ENCODE data around the gene SNIP1. TPM values are rescaled to one million over a fixed set of nuclear protein-coding genes. Genes with fewer than 3 reads are reported as not detected.

The SNIP1 gene
- total RNA-seq, 2 donors from 2014 or later = 20.2 TPM

DNA sequence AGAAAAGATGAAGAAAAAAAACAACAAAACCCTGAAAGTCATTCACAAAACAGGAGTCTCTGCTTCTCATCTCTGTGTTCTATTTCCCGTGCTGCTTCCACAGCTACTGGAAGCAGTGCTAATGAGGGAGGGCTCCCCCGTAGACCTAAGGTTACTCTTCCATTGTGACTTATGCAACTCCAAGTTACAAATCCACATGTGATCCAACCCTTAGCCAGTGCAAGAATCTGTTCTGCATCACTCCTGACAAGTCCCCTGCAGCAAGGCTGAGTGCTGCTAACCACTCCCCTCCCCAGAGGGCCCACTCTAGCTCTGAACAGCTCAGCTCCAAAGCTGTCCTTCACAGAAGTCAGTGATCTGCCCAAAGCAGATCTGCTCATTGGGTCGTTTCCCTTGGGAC, 12.9 kb upstream of the SNIP1 start:
- Mint-ChIP-seq H3K27ac (no peak overlapping the region), H3K36me3 (ENCODE audit: low read depth) (peaks cover 63% of the 10 kb centered on the region), H3K9me3 (no peaks in the 10 kb centered on the region), H3K27me3 (ENCODE audit: insufficient read depth) (no peaks in the 10 kb centered on the region), H3K4me3 (no peak overlapping the region), H3K4me1 (no peaks in the 10 kb centered on the region)
- DNase-seq = no peak
- H3K36me3 ChIP-seq (ENCODE audit: control insufficient read depth, insufficient read depth, low read length) = peaks cover 79% of the 10 kb centered on the region
- no peaks in the 10 kb centered on the region for H3K4me1 ChIP-seq (ENCODE audit: control insufficient read depth, insufficient read depth, low read length)
- no peaks in the 10 kb centered on the region for H3K9me3 ChIP-seq (ENCODE audit: control insufficient read depth, low read length)
- TF ChIP-seq, protein P1, sequence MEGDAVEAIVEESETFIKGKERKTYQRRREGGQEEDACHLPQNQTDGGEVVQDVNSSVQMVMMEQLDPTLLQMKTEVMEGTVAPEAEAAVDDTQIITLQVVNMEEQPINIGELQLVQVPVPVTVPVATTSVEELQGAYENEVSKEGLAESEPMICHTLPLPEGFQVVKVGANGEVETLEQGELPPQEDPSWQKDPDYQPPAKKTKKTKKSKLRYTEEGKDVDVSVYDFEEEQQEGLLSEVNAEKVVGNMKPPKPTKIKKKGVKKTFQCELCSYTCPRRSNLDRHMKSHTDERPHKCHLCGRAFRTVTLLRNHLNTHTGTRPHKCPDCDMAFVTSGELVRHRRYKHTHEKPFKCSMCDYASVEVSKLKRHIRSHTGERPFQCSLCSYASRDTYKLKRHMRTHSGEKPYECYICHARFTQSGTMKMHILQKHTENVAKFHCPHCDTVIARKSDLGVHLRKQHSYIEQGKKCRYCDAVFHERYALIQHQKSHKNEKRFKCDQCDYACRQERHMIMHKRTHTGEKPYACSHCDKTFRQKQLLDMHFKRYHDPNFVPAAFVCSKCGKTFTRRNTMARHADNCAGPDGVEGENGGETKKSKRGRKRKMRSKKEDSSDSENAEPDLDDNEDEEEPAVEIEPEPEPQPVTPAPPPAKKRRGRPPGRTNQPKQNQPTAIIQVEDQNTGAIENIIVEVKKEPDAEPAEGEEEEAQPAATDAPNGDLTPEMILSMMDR (conservative IDR thresholded peaks at IDR 0.05) = no peak
- no peaks in the 10 kb centered on the region for H3K27me3 ChIP-seq (ENCODE audit: control insufficient read depth, insufficient read depth, low read length, poor library complexity, severe bottlenecking)
- no peak overlapping the region for H3K4me3 ChIP-seq (ENCODE audit: low read length)
- H3K9ac ChIP-seq (ENCODE audit: extremely low read depth, low read length, poor library complexity, severe bottlenecking) = no peak overlapping the region
- H3K27ac ChIP-seq (ENCODE audit: low read depth, low read length) = no peak overlapping the region
- 94 to 100% methylated on average over 3 of the region's 3 CpGs for whole genome bisulfite sequencing, 2 experiments (ENCODE audit: insufficient coverage in 1 of 2, insufficient read length in 1 of 2)

DNA sequence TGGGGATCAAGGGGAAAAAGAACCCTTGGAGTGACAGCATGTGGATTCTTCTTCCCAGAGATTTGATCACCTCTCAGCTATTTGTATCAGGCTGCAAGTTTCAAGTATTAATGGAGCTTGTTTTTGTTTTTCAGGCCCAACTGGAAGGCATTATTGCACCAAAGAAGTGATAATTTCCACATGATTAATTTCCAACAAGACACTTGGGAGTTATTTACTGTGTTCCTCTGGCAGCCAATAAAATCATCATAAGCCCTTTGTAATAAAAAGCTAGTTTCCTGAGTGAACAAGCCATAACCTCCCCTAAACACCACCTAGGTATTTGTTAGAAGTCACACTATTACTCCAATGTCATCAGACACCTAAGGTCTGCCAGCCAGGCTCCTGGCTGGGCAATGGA, 10.8 kb upstream of the SNIP1 start:
- H3K9me3 ChIP-seq (ENCODE audit: control insufficient read depth, low read length) = no peaks in the 10 kb centered on the region
- H3K4me1 ChIP-seq (ENCODE audit: control insufficient read depth, insufficient read depth, low read length) = no peaks in the 10 kb centered on the region
- H3K9ac ChIP-seq (ENCODE audit: extremely low read depth, low read length, poor library complexity, severe bottlenecking) = no peak overlapping the region
- TF ChIP-seq, protein P1 (conservative IDR thresholded peaks at IDR 0.05) = no peak
- no peak overlapping the region for H3K4me3 ChIP-seq (ENCODE audit: low read length)
- no peaks in the 10 kb centered on the region for H3K27me3 Mint-ChIP-seq (ENCODE audit: insufficient read depth)
- H3K27me3 ChIP-seq (ENCODE audit: control insufficient read depth, insufficient read depth, low read length, poor library complexity, severe bottlenecking) = no peaks in the 10 kb centered on the region
- peaks cover 64% of the 10 kb centered on the region for H3K36me3 ChIP-seq (ENCODE audit: control insufficient read depth, insufficient read depth, low read length)
- H3K27ac ChIP-seq (ENCODE audit: low read depth, low read length) = no peak overlapping the region
- no peaks in the 10 kb centered on the region for H3K9me3 Mint-ChIP-seq
- H3K4me1 Mint-ChIP-seq = peaks cover 3% of the 10 kb centered on the region
- no peak overlapping the region for H3K27ac Mint-ChIP-seq
- no peak overlapping the region for H3K4me3 Mint-ChIP-seq
- H3K36me3 Mint-ChIP-seq (ENCODE audit: low read depth) = peaks cover 54% of the 10 kb centered on the region
- DNase-seq = no peak

DNA sequence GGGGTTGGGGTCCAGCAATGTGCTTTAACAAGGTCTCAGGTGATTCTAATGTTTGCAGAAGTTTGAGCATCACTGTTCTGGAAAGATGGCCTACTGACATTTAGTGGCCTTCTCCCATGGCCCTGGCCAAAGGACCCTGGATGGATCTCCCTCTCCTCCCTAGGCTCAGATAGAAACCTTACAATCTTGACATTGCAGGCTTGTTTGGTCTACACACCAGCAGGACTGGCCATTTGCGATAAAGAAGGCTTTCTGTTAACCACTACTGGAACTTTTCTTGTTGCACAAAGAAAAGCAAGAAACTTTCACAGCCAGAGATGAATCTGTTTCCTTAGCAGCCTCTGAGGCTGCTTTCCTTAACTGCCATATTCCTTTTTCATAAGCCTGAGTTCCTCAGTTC, 8.9 kb upstream of the SNIP1 start:
- H3K27me3 Mint-ChIP-seq (ENCODE audit: insufficient read depth) = no peaks in the 10 kb centered on the region
- Histone ChIP-seq H3K4me1 (ENCODE audit: control insufficient read depth, insufficient read depth, low read length) (no peaks in the 10 kb centered on the region), H3K36me3 (ENCODE audit: control insufficient read depth, insufficient read depth, low read length) (peaks cover 45% of the 10 kb centered on the region), H3K9ac (ENCODE audit: extremely low read depth, low read length, poor library complexity, severe bottlenecking) (no peak overlapping the region), H3K9me3 (ENCODE audit: control insufficient read depth, low read length) (no peaks in the 10 kb centered on the region), H3K27me3 (ENCODE audit: control insufficient read depth, insufficient read depth, low read length, poor library complexity, severe bottlenecking) (no peaks in the 10 kb centered on the region), H3K4me3 (ENCODE audit: low read length) (no peak overlapping the region), H3K27ac (ENCODE audit: low read depth, low read length) (no peak overlapping the region)
- H3K4me3 Mint-ChIP-seq = no peak overlapping the region
- DNase-seq = no peak
- TF ChIP-seq, protein P1 (conservative IDR thresholded peaks at IDR 0.05) = no peak
- WGBS, 2 experiments (ENCODE audit: insufficient coverage in 1 of 2, insufficient read length in 1 of 2) = 96 to 100% methylated on average over 1 of the region's 1 CpG
- no peaks in the 10 kb centered on the region for H3K9me3 Mint-ChIP-seq
- peaks cover 8% of the 10 kb centered on the region for H3K4me1 Mint-ChIP-seq
- H3K36me3 Mint-ChIP-seq (ENCODE audit: low read depth) = peaks cover 38% of the 10 kb centered on the region
- H3K27ac Mint-ChIP-seq = no peak overlapping the region
